Measurements from ENCODE around the gene MTHFD1L.

The MTHFD1L gene

DNA sequence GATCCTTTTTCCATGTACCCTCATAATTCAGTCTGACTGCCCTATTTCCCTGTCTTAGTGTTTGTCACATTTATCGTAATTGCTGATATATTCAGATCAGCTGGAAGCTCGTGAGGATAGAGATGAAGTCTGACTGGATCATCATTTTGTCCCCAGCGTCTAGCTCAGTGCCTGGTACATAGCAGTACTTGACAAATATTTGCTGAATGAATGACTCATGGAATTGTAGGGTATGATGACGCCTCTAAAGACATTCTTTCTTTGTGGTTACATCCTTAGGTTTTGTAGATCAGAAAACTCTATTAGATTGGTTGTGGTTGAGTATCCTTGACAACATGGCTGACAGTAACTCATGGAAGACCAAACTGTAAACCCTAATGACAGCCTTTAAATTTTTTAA lies 68.9 kb downstream of the MTHFD1L start:
- no peak for DNase-seq (ENCODE audit: low read depth, low spot score)

DNA sequence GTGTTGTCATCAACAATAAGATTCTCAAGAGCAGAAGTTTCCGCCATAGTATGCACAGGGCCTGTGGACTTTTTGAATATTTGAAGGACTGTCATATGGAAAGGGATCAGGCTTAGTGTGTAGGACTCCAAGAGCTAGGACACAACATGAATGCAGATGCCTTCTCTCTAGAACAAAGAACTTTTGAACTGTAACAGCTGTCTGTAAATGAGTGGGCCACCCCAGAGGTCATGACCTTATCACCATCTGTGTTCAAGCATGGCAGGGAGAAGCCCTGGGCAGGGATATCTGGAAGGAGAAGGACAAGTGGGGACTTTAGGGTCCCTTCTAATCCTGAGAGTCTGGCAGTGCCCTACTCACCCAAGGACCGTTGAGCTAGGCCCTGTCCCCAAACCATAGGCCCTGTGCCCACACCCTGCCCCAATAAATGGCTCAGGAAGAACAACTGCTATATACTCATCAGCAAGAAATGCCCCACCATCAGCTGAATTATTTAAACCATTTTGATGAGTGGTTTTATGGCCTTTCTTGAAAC lies 70.6 kb downstream of the MTHFD1L start:
- no peak for DNase-seq (ENCODE audit: low read depth, low spot score)

DNA sequence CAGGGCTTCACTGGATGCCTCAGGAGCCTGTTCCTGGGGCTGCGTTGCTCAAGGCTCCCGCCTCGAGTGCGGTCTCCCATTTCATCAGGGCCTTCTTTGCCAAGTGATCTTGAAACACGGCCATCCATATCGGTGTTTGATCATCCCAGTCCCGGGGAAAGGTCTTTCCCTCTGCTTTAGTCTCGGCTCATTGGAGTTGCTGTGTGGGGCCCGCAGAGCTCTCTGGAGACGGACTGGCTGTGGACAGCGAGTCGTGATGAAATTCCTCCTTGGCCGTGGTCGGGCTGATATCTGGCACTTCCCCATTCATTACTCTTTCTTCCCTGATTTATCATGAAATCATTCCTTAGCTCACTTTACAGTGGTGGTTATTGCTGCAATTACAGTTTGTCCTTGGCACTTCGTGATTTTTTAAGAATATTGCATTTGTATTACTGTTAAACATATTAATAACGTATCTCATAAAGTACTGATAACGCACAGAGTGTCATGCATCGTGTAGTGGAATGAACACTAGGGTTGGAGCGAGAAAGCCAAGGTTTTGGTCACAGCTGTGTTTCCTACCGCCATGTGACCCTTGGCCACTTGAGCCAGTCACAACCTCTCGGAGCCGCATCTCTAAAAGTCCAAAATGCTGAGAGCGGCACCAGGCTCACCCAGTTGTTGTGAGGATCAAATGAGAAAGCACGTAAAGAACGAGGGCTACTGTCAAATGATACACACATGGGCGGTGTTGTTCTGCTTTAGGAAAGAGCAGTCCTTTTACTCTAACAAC lies 71.8 kb downstream of the MTHFD1L start:
- DNase-seq (ENCODE audit: low read depth, low spot score): no peak

DNA sequence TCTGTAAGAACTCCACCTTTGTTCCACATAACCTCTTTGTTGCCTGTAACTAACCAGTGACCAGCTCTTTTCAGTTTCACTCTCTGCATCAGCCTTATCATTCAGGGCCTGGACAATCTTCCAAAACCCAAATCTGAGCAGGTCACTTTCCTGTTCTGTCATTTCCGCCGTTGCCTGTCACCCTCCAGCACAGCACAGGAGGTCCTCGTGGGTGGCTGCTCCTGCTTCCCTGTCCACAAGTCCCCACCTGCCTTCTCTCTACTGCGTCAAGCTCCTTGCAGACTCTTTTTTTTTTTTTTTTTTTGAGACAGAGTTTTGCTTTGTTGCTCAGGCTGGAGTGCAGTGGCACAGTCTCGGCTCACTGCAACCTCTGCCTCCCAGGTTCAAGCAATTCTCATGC lies 73.9 kb downstream of the MTHFD1L start:
- DNase-seq (ENCODE audit: low read depth, low spot score): no peak

DNA sequence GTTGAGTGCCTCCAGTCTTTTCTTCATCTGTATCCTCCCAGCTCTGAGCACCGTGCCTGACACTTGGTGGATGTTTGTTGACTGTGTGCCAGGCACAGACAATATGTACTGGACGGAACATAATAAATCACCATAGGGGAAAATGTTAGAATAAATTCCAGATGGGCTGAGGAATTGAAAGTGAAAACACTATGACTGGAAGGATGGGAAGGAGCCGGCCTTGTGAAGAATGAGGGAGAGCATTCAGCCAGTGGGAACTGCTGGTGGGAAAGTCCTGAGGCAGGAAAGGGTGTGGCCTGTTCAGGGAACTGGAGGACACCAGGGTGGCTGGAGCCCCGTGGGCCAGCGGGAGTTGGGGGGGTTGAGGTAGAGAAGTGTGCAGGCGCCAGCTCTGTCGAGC lies 75.4 kb downstream of the MTHFD1L start:
- DNase-seq (ENCODE audit: low read depth, low spot score): no peak

DNA sequence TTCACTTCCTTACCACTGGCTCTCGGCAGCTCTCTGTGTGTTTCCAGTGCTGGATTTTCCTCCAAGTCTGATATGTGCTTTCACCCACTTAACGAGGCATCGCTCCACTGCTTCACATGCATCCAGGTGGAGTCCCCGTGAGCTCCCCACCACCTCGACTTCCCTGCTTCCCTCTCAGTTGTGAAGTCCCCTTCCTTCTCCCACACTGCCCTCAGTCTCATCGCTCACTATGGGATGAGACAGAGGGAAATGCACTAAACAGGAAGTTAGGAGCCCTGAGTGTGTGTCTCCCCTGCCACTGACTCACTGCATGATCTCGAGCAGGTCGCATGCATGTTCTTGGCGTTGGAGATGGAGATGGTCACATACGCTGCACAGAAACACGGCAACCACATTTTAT lies 84.0 kb downstream of the MTHFD1L start:
- no peak for DNase-seq (ENCODE audit: low read depth, low spot score)

DNA sequence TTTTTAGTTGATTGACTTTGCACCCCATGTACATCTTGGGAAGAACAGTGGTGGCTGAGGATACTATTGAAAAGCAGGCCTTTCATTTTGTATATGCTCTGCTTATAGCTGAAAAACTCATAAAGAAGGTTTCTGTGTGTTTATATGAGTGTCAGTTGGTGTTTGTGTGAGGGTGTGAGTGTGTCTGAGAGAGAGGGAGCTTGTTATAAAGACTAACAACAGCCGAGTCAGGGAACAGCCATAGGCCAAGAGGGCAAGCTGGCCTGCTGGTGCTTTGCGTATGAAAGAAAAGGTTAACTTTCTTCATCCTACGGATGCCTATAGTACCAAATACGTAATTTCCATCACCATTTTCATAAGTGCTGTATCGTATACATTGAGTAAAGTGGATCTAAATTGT lies 88.3 kb downstream of the MTHFD1L start:
- DNase-seq (ENCODE audit: low read depth, low spot score): no peak

DNA sequence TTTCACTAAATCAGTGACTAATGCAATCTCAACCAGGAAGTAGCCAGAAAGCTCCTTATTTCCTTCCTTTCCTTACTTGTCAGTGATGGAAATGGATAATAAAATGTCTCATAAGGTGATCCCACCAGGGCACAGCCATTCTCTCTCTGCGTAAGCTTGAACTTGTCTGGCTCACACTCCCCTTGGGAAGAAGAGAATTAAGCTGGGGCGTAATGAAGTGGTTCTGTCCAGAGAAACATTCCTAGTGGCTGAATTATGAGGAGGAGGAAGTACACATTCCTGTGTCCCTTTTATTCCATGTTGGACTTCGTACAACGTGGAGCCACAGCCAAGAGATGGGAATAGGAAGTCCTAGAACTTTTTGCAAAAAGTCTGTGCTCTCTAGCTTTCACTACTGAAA lies 93.7 kb downstream of the MTHFD1L start:
- DNase-seq (ENCODE audit: low read depth, low spot score): no peak

DNA sequence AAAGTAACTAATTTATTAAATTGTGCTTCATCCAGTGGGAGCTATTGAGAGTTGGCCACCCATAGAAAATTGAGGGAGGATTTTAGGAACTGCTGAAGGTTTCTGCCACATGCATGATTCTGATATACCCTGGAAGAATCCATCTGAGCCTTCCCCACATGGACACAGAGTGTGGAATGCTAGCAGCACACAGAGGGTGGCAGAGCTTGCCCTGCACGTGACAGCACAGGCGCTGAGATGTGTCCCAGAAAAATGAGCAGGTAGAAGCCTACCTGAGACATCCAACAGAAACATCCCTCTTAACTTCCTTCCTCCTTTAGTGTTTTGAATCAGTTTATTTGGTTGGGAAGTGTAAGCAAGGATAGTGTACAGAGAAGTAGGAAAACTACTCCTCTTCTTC lies 96.9 kb downstream of the MTHFD1L start:
- DNase-seq (ENCODE audit: low read depth, low spot score): no peak

DNA sequence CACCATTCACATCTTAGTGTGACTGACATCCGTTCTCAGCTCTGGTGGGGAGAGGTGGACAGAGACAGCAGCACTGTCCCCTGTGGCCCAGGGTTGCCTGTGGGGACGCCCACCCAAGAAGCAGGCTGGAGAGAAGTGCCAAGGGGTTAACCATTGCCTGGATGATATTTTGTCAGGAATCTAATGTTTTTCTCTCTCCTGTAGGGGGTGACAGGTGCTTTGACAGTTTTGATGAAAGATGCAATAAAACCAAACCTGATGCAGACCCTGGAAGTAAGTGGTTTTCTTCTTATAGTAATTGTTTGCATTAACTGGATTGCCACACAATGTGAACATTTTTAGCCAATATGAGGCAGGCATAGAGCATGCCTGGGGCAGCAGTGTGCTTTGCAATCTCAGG lies 99.3 kb downstream of the MTHFD1L start:
- DNase-seq (ENCODE audit: low read depth, low spot score): no peak

DNA sequence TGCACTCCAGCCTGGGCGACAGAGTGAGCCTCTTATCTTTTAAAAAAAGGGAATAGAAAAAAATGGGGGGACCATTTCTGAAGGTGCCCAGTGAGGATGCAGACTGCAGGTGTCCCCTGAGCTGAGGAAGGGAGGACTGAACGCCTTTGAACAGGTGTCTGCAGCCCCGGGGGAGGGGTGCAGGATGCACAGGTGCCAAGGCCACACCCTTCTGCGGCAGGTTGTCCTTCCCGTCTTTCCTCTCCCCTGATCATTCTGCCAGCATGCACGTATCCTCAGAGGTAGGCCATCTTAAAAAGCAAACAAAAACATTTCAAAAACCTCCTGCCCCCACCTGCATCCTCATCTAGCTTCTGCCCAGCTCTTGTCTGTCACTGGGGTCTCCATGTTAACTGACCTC lies 101.3 kb downstream of the MTHFD1L start:
- no peak for DNase-seq (ENCODE audit: low read depth, low spot score)

DNA sequence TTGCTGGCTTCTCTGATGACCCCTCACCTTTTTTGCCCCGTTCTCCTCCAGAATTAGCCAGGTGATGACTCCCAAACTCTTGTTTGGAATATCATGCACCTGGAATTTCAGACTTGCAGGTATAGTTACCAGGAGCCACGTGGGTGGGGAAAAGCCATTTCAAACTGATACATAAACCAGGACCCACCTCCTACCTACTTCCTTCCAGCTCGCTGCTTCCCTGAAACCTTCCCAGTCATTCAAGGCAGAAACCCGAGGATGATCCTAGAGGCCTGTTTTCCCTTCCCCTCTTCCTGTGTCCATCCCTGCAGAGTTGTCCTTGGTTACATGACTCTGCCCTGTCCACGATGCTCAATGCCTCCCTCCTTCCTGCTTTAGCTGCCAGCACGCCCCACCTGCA lies 101.9 kb downstream of the MTHFD1L start:
- no peak for DNase-seq (ENCODE audit: low read depth, low spot score)

DNA sequence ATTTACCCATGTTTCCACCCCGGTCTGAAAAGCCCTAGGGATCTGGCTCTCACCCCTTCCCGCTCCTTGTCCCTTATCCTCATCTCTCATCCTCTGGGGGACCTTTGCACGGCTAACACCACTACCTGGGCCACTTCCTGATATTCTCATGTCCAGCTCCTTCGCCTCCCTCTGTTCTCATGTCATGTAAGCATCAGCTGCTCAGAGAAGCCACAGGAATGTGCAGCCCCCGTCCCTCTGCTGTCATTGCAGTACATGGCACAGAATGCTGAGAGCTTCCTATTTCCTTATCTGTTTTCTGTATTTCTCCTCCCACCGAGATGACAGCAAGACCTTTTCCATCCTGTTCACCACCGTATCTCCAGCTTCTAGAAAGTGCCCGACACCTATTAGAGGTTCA lies 102.4 kb downstream of the MTHFD1L start:
- DNase-seq (ENCODE audit: low read depth, low spot score): no peak

DNA sequence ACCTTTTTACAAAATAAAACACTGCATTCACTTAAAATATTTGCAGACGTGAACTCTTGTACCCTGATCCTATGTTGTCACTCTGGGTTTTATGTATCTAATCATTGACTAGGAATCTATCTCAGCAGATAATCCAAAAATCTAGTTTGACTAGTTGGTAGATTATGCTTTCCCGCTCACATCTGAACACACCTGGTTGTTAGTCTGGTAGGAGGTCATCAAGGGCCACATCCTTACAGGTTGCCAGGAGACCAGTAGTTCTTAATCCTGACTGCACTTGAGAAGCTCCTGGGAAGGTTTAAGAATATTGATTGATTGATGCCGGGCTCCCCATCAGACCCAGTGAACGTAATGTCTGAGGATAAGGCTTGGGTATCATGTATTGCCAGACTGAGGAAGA lies 104.4 kb downstream of the MTHFD1L start:
- no peak for DNase-seq (ENCODE audit: low read depth, low spot score)

DNA sequence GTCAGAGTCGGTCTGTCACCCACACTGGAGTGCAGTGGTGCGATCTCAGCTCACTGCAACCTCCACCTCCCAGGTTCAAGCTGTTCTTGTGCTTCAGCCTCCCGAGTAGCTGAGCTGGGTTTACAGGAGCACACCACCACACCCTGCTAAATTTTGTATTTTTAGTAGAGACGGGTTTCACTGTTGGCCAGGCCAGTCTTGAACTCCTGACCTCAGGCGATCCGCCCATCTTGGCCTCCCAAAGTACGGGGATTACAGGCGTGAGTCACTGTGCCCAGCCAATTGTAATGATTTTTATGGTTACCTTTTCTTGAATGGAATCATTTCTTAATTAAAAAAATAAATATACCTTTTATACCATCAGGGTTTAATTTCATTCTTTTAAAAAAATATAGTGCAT lies 105.7 kb downstream of the MTHFD1L start:
- DNase-seq (ENCODE audit: low read depth, low spot score): no peak

DNA sequence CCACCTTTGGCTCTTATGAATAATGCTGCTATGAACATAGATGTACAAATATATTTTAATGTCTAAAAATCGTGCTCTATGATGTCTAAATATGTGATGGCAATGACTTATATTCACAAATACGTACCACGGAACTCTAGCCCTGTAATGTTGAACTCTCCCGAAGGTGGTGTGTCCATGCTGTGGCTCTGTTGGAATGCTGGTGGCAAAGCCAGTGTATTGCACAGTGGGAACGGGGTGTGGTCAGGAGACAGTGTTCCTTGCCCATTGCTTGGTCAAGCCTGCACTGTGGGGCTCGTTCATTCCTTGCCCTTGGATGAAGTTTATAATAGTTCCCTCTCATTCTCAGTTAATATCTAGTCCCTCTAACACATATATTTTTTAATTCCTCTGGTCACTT lies 109.6 kb downstream of the MTHFD1L start:
- DNase-seq (ENCODE audit: low read depth, low spot score): no peak

DNA sequence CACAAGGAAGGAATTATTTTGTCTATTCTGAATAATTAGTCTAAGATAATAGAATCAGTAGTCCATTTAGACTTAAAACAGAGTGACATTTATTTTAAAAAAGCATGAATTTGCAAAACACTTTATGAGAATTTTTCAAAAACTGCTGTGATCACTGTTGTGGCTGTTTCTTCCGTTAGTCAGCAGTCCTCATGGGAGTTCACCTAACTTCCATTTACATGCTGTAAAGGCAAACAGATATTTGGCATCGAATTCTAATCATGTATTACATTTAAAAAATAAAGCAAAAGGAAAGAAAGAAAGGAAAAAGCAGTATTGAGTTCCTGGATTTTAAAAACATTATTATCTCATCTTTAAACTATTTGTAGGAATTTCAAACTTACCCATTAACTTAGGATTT lies 111.8 kb downstream of the MTHFD1L start:
- DNase-seq (ENCODE audit: low read depth, low spot score): no peak

DNA sequence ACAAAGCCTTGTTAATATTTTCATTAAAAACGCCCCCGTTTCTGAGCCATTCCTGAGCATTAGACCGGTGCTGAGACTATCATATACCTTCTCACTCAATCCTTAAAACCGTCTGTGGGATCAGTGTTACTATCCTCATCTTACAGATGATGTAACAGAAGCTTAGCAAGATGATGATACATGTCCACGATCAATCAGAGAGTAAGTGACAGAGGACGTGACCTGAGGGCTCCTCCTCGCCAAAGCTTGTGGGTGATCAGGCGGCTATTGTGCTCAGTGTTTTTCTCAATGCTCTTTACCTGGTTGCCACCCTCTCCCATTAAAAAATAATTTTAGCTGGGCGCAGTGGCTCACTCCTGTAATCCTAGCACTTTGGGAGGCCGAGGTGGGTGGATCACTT lies 113.1 kb downstream of the MTHFD1L start:
- no peak for DNase-seq (ENCODE audit: low read depth, low spot score)

DNA sequence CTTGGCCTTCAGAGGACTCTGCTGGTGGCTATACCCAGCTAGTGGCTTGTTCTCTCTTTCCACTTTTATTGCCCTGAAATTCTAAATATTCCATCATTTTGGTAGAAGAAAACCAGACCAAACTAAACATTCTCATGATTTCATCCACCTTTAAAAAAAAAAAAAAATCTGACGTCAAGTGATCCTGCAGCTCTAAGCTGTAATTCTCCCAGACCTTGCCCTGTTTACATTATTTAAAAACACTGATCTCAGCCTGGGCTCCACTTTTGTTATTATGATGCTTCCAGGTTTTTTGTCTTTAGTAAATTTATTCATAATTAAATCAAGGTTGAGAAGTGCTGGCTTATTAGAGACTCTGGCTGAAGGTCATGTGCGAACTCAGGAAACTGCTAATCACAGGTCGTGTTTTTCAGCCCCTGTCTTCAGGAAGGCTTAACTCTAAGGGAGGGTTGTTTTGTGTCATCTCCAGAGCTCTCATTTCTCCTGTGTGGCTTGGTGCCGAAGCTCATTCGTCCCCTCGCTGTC lies 114.4 kb downstream of the MTHFD1L start:
- no peak for DNase-seq (ENCODE audit: low read depth, low spot score)

DNA sequence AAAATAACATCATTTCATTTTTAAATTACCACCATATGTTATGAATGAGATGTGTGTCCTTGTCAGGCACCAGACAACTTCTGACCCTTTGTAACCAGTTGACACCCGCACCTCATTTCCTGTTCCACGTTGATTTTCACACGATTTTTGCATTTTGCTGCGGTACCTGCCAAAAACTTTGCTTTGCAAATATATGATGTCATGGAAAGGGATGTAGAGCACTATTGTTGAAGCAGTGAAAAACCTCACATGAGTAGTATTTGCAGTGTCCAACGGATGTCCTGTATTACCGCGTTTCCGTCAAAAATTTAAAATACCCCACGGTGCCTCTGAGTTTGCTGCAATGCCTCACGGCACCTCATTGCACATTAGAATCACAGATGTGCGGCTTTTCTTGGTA lies 115.6 kb downstream of the MTHFD1L start:
- no peak for DNase-seq (ENCODE audit: low read depth, low spot score)

DNA sequence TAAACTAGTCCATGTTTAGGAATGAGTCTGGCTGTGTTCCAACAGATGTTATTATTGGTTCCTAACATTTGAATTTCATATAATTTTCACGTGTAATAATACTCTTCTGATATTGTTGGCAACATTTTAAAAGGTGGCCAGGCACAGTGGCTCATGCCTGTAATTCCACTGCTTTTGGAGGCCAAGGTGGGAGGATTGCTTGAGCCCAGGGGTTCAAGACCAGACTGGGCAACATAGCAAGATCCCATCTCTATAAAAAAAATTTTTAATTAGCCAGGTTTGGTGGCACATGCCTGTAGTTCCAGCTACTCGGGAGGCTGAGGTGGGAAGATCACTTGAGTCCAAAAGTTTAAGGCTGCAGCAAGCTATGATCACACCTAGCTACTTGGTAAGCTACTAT lies 116.2 kb downstream of the MTHFD1L start:
- DNase-seq (ENCODE audit: low read depth, low spot score): no peak

DNA sequence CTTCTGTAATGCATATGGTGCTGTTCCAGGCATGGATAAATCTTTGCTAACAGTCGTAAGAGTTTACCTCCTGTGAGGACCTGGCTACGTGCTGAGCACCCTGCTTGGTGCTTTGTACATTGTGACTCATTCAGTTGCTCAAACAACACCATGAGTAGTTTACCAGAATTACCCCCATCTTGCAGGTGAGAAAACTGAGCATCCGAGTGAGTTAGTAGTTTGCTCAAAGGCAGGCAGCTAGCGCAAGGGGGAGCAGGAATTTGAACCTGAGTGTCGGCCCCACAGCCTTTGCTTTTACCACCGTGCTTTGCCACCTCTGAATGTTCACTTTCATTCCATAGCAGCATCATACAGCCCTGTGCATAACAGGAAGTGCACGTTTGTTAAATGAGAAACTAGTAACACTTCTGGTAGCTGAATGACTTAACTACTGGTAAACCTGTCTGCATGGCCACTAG lies 121.9 kb downstream of the MTHFD1L start:
- DNase-seq (ENCODE audit: low read depth, low spot score): no peak

DNA sequence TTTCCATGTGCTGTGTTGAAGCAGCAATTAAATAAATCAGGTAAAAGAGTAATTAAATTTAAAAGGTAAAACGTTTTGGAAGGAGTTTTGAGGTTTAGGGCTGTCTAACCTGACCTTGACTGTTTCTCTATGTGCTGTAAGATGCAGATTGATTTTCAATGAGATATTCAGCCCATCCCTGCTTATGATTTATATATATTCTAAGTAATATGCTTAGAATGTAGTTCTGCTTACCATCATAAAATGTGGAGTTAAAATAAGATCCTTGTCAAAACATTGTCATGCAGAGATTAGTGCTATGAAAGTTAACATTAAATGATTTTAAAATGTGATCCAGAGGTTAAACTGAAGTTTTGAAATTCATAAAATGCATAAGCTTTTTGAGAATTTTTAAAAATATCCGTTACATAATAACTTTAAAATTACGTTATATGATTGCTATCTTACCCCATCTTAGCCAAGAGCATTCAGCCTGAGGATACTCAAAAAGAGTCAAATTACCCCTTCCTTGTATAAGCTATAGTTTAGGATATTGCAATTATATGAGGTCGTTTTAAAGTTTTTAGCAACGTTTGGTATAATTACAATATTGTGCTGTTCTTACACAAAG lies 122.5 kb downstream of the MTHFD1L start:
- no peak for DNase-seq (ENCODE audit: low read depth, low spot score)
